Hepatocyte (in vitro differentiated cells): ENCODE results near the gene MTMR10. TPM values are rescaled to one million over a fixed set of nuclear protein-coding genes. Genes with fewer than 3 reads are reported as not detected.

ENCODE experiments used
- DNase-seq: peaks from one replicate; pipeline ENCODE4 v3.0.0-alpha.2; 2016; ENCODE audit warnings: low spot score
- H2AFZ ChIP-seq: fragments of 200-600 bp; sonication (generic); 2 replicates; pipeline ENCODE4 v1.6.0; 2016; ENCODE audit warnings: antibody characterized with exemption, mild to moderate bottlenecking
- H3K27ac ChIP-seq: fragments of 200-600 bp; sonication (generic); 2 replicates; pipeline ENCODE4 v1.5.1; 2016; ENCODE audit warnings: mild to moderate bottlenecking
- H3K27me3 ChIP-seq: fragments of 200-600 bp; sonication (generic); 2 replicates; pipeline ENCODE4 v1.6.1; 2016
- H3K36me3 ChIP-seq: fragments of 200-600 bp; sonication (generic); replicated peaks from 2 replicates; pipeline ENCODE4 v1.5.1; 2016; ENCODE audit warnings: low read depth; ENCODE audit not compliant: insufficient read depth
- H3K4me1 ChIP-seq: fragments of 200-600 bp; sonication (generic); 2 replicates; pipeline ENCODE4 v1.5.1; 2016; ENCODE audit warnings: mild to moderate bottlenecking, moderate library complexity; ENCODE audit not compliant: insufficient read depth
- H3K4me2 ChIP-seq: fragments of 200-600 bp; sonication (generic); 2 replicates; pipeline ENCODE4 v1.6.0; 2016
- H3K4me3 ChIP-seq: fragments of 200-600 bp; sonication (generic); 2 replicates; pipeline ENCODE4 v1.5.1; 2016; ENCODE audit warnings: mild to moderate bottlenecking
- H3K79me2 ChIP-seq: fragments of 200-600 bp; sonication (generic); 2 replicates; pipeline ENCODE4 v1.6.0; 2017; ENCODE audit warnings: mild to moderate bottlenecking
- H3K9me2 ChIP-seq: fragments of 200-600 bp; sonication (generic); replicated peaks from 2 replicates; pipeline ENCODE4 v1.6.0; 2017; ENCODE audit warnings: mild to moderate bottlenecking; ENCODE audit not compliant: insufficient read depth
- H3K9me3 ChIP-seq: fragments of 200-600 bp; sonication (generic); 2 replicates; pipeline ENCODE4 v1.5.1; 2016; ENCODE audit warnings: low read depth, mild to moderate bottlenecking
- H4K20me1 ChIP-seq: fragments of 200-600 bp; sonication (generic); 2 replicates; pipeline ENCODE4 v1.6.0; 2016; ENCODE audit warnings: mild to moderate bottlenecking; ENCODE audit not compliant: insufficient read depth, poor library complexity, severe bottlenecking
- EZH2 ChIP-seq: fragments of 200-600 bp; sonication (generic); IDR thresholded peaks from 2 replicates; pipeline ENCODE4 v1.6.1; 2016; ENCODE audit warnings: antibody characterized with exemption, mild to moderate bottlenecking, borderline replicate concordance
- EZH2phosphoT487 ChIP-seq: fragments of 200-600 bp; sonication (generic); IDR thresholded peaks from one replicate; pipeline ENCODE4 v1.6.1; 2018; ENCODE audit warnings: antibody characterized with exemption, mild to moderate bottlenecking, low read depth, moderate library complexity; ENCODE audit not compliant: unreplicated experiment, severe bottlenecking
- WGBS: methylation state at CpG from one replicate; pipeline ENCODE4 v1.1.6; 2016; ENCODE audit warnings: low lambda C conversion rate; ENCODE audit errors: missing lambda C conversion rate; 5-methylcytosine and 5-hydroxymethylcytosine counted together
- polyA plus RNA-seq: library from polyadenylated mRNA; unstranded; fragments of >200 nt; fragmentation: Nextera tagmentation; extraction: Ambion mirVana; gene quantifications from 2 replicates; pipeline ENCODE4 v1.2.1, GENCODE V29; 2016
- total RNA-seq: library from RNA; depleted of rRNA; stranded (reverse); fragments of >200 nt; gene quantifications from 2 replicates; pipeline ENCODE4 v1.2.3, GENCODE V29; 2014
- TF ChIP-seq, protein P1 (sequence below): fragments of 200-600 bp; sonication (generic); IDR thresholded peaks from 2 replicates; pipeline ENCODE4 v1.5.1; 2016; ENCODE audit warnings: antibody characterized with exemption, mild to moderate bottlenecking; ENCODE audit not compliant: poor library complexity

MTMR10 gene
- total and polyA plus RNA-seq, 2 experiments from 2014 or later: 10.3 to 19.6 TPM

DNA sequence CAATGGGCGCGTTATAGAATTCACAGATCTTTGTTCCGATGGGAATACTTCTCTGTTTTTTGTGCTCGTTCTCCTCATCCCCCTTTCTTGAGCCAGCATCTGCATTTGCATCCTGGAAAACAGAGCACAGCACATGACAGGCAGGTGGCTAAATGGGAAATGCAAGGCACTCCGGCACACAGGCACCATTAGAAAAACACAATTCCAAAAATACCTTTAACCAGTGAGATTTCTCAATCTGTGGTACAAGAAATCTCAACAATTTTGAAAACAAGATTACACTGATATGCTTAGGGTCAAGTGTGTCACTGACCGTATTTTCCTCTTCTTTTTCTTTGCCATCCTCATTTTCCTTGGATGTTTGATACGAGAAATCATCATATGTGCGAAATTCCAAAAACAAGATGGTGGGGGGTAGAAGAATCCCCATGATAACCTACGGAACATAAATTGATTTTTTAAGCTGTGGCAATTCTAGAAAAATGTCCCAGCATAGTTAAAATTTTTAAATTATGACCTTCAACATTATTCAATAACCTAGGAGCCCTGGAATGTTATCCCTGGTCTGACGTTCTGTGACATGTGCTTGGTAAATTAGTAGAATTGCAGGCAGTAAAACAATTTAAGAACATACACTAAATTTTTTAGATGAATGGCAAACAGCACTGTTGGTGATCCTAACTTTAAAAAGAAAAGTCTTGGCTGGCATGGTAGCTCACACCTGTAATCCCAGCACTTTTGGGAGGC lies 46.5 kb upstream of the MTMR10 start:
- Histone ChIP-seq H3K9me3 (no peaks in the 10 kb centered on the region), H3K36me3 (no peaks in the 10 kb centered on the region), H3K9me2 (no peaks in the 10 kb centered on the region), H3K27me3 (no peaks in the 10 kb centered on the region), H4K20me1 (no peaks in the 10 kb centered on the region), H3K27ac (no peak overlapping the region), H3K4me1 (peaks cover 3% of the 10 kb centered on the region), H3K4me3 (no peak overlapping the region), H3K4me2 (no peak overlapping the region), H2AFZ (no peak overlapping the region), H3K79me2 (no peaks in the 10 kb centered on the region)
- no peak for DNase-seq
- 90% methylated on average over 10 of the region's 10 CpGs for WGBS
- TF ChIP-seq EZH2phosphoT487 (no peak), EZH2 (no peak)
- TF ChIP-seq, protein P1, sequence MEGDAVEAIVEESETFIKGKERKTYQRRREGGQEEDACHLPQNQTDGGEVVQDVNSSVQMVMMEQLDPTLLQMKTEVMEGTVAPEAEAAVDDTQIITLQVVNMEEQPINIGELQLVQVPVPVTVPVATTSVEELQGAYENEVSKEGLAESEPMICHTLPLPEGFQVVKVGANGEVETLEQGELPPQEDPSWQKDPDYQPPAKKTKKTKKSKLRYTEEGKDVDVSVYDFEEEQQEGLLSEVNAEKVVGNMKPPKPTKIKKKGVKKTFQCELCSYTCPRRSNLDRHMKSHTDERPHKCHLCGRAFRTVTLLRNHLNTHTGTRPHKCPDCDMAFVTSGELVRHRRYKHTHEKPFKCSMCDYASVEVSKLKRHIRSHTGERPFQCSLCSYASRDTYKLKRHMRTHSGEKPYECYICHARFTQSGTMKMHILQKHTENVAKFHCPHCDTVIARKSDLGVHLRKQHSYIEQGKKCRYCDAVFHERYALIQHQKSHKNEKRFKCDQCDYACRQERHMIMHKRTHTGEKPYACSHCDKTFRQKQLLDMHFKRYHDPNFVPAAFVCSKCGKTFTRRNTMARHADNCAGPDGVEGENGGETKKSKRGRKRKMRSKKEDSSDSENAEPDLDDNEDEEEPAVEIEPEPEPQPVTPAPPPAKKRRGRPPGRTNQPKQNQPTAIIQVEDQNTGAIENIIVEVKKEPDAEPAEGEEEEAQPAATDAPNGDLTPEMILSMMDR: no peak

DNA sequence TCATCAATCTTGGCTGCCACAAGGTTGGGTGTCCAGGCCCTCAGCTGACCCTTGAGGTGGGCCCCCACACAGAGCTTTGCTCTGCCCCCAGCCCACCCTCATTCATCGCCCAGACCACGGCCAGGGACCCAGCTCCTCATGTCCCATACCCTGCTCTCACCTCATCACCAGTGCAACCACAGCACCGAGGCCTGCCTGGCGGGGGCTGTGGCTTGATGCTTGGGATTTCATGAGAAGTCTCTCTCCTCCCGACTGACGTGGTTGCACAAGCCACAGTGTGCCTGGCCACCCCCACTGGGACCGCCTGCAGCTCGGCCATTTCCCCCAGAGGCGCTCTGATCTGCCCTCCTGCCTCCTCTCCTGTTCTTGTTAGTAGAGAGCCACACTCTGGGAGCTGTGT lies 45.4 kb upstream of the MTMR10 start:
- H3K4me3 ChIP-seq: no peak overlapping the region
- no peaks in the 10 kb centered on the region for H3K36me3 ChIP-seq
- H3K4me2 ChIP-seq: no peak overlapping the region
- no peak for DNase-seq
- no peak overlapping the region for H2AFZ ChIP-seq
- no peaks in the 10 kb centered on the region for H3K9me3 ChIP-seq
- peaks cover 3% of the 10 kb centered on the region for H3K4me1 ChIP-seq
- H3K79me2 ChIP-seq: no peaks in the 10 kb centered on the region
- 97% methylated on average over 9 of the region's 9 CpGs for WGBS
- no peaks in the 10 kb centered on the region for H3K27me3 ChIP-seq
- no peaks in the 10 kb centered on the region for H4K20me1 ChIP-seq
- no peak overlapping the region for H3K27ac ChIP-seq
- no peaks in the 10 kb centered on the region for H3K9me2 ChIP-seq
- TF ChIP-seq EZH2phosphoT487 (no peak), EZH2 (no peak)
- TF ChIP-seq, protein P1: no peak

DNA sequence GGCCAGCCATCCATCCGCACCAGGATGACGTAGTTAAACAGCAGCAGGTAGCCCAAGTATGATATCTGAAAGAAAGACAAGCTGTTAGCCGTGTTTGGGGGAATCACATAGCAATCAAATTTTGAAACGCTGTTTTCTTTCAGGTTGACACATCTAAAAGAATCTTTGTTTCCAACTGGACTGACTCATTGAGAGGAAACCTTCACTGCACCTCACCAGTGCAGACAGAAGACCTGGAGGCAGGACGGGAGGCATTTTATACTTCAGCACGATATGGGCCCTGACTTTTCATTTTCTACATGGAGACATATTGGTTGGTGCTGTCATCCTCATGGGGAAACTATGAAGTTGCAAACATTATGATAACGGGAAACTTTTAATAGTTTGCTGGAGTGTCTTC lies 44.2 kb upstream of the MTMR10 start:
- Histone ChIP-seq H3K4me3 (no peak overlapping the region), H3K27me3 (no peaks in the 10 kb centered on the region), H2AFZ (no peak overlapping the region), H3K9me3 (no peaks in the 10 kb centered on the region), H3K4me1 (peaks cover 3% of the 10 kb centered on the region), H3K4me2 (no peak overlapping the region), H3K79me2 (no peaks in the 10 kb centered on the region), H3K9me2 (no peaks in the 10 kb centered on the region), H3K27ac (no peak overlapping the region), H4K20me1 (no peaks in the 10 kb centered on the region), H3K36me3 (no peaks in the 10 kb centered on the region)
- 87% methylated on average over 7 of the region's 7 CpGs for WGBS
- no peak for DNase-seq
- TF ChIP-seq EZH2 (no peak), EZH2phosphoT487 (no peak)
- TF ChIP-seq, protein P1: no peak
